ENCODE data around the gene ARL9. TPM values are rescaled to one million over a fixed set of nuclear protein-coding genes. Genes with fewer than 3 reads are reported as not detected.

ARL9 gene
- total and polyA plus RNA-seq, 2 donors = 0.23 to 0.32 TPM

DNA sequence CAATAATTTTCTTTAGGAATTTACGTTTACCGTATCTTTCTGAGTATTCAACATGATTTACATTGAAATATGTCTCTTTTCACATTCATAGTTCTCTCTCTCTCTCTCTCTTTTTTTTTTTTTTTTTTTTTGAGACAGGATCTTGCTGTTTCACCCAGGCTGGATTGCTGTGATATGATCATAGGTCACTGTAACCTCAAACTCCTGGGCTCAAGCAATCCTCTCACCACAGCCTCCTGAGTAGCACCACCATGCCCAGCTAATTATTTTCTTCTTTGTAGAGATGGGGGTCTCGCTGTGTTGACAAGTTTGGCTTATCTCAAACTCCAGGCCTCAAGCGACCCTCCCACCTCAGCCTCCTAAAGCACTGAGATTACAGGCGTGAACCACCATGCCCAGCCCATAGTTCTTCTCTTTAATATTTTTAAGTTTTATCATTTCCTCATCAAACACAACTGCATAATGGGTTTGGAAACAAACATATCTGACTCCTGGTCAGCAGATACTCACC lies 28.3 kb upstream of the ARL9 start:
- H3K36me3 ChIP-seq (ENCODE audit: insufficient read depth) = peaks cover 3% of the 10 kb centered on the region
- DNase-seq (ENCODE audit: extremely low spot score) = no peak
- H3K27ac ChIP-seq (ENCODE audit: low read depth) = no peak overlapping the region
- H3K4me1 ChIP-seq (ENCODE audit: insufficient read depth) = no peaks in the 10 kb centered on the region
- H3K4me3 ChIP-seq (ENCODE audit: low read depth, low read length) = no peak overlapping the region
- 96% methylated on average over 5 of the region's 5 CpGs for WGBS

DNA sequence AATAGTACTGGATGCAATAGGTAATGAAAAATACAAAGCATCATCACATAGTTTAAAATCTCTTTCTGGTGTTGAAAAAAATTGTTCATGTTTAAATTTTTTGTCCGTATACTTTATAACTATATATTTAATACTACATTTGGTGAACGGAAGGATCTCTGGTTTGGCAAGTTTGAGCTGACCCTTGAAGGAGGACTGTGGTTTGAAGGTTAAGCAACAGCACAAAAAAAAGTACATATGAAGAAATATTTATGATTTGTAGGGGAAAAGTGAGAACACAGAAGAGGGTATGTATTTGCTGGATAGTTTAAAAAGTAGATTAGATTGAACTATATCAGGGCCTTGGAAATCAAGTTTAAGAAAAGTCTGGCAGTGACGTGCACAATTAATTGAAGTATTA lies 24.9 kb upstream of the ARL9 start:
- H3K36me3 ChIP-seq (ENCODE audit: insufficient read depth) = peaks cover 1% of the 10 kb centered on the region
- no peak overlapping the region for H3K4me3 ChIP-seq (ENCODE audit: low read depth, low read length)
- H3K4me1 ChIP-seq (ENCODE audit: insufficient read depth) = no peaks in the 10 kb centered on the region
- H3K27ac ChIP-seq (ENCODE audit: low read depth) = no peak overlapping the region
- 91% methylated on average over 3 of the region's 3 CpGs for WGBS
- DNase-seq (ENCODE audit: extremely low spot score) = no peak

DNA sequence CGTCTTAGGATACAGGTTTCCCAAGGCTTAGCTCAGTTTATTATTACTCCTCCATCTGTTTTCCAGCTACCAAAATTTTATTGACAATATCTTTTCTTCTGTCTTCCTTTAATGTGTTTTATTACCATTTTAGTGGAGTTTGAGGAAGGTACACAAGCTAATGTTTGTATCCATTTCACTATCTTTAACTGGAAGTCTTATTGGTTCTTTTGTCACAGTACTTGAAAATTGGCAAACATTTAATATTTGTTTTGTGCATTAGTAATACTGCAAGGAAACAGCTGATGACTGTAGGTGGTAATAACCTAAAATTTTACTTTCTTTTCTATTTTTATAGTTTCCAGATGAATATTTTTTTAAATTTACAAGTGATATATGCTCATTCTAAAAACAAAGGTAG lies 9.3 kb upstream of the ARL9 start:
- Histone ChIP-seq H3K27ac (ENCODE audit: low read depth) (no peak overlapping the region), H3K4me3 (ENCODE audit: low read depth, low read length) (no peak overlapping the region), H3K4me1 (ENCODE audit: insufficient read depth) (no peaks in the 10 kb centered on the region), H3K36me3 (ENCODE audit: insufficient read depth) (peaks cover 5% of the 10 kb centered on the region)
- DNase-seq (ENCODE audit: extremely low spot score) = no peak
- WGBS = 97% methylated on average over 1 of the region's 1 CpG

DNA sequence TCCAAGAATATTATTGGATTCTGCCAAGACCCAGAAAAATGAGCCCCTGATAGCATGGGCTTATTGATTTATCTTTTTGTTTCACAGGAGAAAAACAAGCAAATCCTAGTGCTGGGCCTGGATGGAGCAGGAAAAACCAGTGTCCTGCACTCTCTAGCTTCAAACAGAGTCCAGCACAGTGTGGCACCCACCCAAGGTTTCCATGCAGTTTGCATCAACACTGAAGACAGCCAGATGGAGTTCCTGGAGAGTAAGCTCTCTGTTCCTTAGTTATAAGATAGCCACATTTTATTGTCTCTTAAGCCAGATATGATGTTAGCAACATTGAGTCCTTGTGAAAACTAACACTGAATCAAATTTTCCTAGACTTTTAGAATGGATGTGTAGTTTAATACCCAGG lies 5.5 kb downstream of the ARL9 start:
- DNase-seq (ENCODE audit: extremely low spot score) = peak; percentile 62
- H3K4me3 ChIP-seq (ENCODE audit: low read depth, low read length) = no peak overlapping the region
- no peaks in the 10 kb centered on the region for H3K36me3 ChIP-seq (ENCODE audit: insufficient read depth)
- no peaks in the 10 kb centered on the region for H3K4me1 ChIP-seq (ENCODE audit: insufficient read depth)
- no peak overlapping the region for H3K27ac ChIP-seq (ENCODE audit: low read depth)

DNA sequence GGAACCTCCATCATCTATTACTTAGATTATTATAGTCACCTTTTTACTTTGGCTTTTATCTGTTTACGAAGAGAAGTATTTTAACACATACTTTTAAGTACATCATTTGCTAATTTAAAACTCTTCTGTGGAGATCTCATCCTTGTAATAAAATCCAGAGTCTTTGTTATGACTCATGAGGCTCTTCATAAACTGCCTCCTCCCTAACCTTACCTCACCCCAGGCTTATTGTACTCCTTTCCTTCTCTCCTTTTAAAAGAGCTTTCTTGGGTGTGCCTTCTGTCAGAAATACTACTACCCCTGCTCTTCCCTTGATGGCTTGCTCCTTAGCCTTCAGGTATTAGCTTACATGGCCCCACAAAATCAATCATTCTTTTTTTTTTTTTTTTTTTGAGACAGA lies 6.6 kb downstream of the ARL9 start:
- 42% methylated on average over 1 of the region's 1 CpG for WGBS
- Histone ChIP-seq H3K4me1 (ENCODE audit: insufficient read depth) (no peaks in the 10 kb centered on the region), H3K36me3 (ENCODE audit: insufficient read depth) (no peaks in the 10 kb centered on the region), H3K4me3 (ENCODE audit: low read depth, low read length) (no peak overlapping the region), H3K27ac (ENCODE audit: low read depth) (no peak overlapping the region)
- no peak for DNase-seq (ENCODE audit: extremely low spot score)

DNA sequence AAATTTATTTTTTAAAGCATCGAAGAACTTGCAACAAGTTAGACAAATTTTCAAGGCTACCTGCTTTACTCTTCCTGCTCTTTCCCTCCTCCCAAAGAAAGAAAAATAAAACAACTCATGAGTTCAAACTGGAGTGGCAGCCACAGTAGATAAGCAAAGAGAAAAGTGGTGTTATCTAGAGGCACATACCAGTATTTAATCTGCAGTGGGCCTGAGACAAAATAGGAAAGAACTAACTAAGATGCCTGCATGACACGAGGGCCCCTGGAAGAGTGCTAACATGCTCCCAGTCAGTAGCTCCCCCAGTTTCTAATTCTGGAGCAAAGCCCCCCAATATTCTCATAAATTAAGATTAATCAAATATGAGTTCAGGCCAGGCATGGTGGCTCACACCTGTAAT lies 7.9 kb downstream of the ARL9 start:
- WGBS = 70% methylated on average over 2 of the region's 2 CpGs
- no peak overlapping the region for H3K4me3 ChIP-seq (ENCODE audit: low read depth, low read length)
- no peaks in the 10 kb centered on the region for H3K36me3 ChIP-seq (ENCODE audit: insufficient read depth)
- H3K4me1 ChIP-seq (ENCODE audit: insufficient read depth) = no peaks in the 10 kb centered on the region
- H3K27ac ChIP-seq (ENCODE audit: low read depth) = no peak overlapping the region
- DNase-seq (ENCODE audit: extremely low spot score) = no peak

DNA sequence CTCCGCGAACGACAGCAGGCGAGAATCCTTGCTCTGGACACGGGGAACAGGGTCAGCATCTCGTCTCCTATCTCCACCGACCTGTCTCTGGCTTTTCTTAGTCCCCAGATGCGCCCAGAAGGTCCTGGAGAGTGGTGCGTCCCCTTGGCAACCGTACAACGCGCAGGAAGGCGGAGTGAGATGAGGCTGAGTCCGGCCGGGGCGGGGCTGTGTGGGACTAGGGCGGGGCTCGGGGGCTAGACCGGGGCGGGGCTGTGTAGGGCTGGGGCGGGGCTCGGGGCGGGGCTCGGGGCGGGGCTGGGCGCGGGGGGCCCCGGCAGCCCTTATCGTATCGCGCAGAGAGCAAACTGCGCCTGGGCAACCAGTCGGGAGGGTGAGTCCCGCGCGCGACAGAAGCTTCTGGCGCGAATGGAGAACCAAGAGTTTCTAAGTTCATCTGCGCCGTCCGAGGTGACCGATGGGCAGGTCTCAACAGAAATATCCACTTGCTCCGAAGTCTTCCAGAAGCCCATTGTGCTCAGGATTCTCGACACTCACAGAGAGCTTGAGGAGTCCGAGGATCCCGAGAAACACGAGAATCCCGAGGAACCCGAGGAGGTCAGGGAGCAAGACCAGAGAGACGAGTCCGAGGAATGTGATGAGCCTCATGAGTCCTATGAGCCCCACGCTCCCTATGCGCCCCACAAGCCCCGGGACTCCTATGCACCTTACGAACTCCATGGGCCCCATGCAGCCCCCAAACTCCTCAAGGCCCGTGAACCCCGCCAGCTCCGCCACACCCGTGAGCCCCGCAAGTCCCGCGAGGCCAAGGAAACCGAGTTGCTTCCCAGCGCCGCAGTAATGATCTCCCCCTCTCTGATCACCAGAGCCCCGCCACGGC lies 24.9 kb downstream of the ARL9 start:
- Histone ChIP-seq H3K4me1 (ENCODE audit: insufficient read depth) (no peaks in the 10 kb centered on the region), H3K27ac (ENCODE audit: low read depth) (no peak overlapping the region), H3K4me3 (ENCODE audit: low read depth, low read length) (peak overlapping the region; percentile 32), H3K36me3 (ENCODE audit: insufficient read depth) (no peaks in the 10 kb centered on the region)
- peak; percentile 66 for DNase-seq (ENCODE audit: extremely low spot score)
- 2% methylated on average over 68 of the region's 68 CpGs for WGBS

DNA sequence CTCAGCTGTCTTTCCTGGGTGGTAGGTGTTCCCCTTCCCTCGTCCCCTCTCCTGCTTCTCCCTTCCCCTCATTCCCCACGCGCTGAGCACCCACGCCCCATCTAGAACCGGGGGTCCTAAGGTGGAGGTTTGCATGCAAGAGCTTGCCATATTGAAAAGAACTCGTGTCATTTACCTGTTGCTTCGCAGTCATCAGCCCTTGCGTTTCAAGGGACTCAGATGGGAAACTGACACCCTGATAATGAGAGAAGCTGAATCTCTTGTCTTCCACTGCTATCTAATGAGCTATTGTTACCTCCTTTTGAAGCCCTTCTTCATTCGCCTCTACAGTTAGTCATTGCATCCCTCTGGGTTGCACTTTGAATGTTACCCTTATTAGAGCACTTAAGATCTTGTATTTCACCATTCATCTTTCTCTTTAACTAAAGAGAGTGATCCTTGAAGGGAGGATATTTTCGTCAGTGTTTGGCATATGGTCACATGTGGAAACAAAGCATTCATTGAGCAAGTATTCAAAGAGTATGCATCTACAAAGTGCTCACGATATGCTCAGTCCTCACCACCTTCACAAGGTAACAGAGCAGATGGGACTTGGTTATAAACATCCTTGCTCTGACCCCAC lies 25.7 kb downstream of the ARL9 start:
- DNase-seq (ENCODE audit: extremely low spot score) = no peak
- WGBS = 36% methylated on average over 11 of the region's 11 CpGs
- Histone ChIP-seq H3K36me3 (ENCODE audit: insufficient read depth) (no peaks in the 10 kb centered on the region), H3K27ac (ENCODE audit: low read depth) (no peak overlapping the region), H3K4me1 (ENCODE audit: insufficient read depth) (no peaks in the 10 kb centered on the region), H3K4me3 (ENCODE audit: low read depth, low read length) (peak overlapping the region; percentile 32)

DNA sequence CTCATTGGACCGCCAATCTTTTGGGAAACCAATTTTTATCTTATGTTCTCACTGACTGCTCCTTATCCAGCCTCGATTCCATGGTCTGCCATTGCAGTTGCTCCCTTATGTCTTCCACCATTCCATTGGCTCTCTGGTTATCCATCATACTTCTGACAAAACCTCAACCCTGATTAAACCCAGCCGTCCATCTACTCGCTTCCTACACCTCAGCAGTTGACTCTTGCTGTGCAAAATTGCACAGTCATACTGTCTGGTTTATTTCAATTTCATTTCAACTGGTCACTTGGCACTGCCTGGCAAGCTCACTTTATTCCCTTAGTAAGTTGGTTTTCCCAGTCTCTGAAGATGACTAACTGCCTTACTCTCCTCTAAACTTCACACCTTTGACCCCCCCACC lies 26.2 kb downstream of the ARL9 start:
- Histone ChIP-seq H3K4me1 (ENCODE audit: insufficient read depth) (no peaks in the 10 kb centered on the region), H3K27ac (ENCODE audit: low read depth) (no peak overlapping the region), H3K4me3 (ENCODE audit: low read depth, low read length) (no peak overlapping the region), H3K36me3 (ENCODE audit: insufficient read depth) (no peaks in the 10 kb centered on the region)
- 80% methylated on average over 4 of the region's 4 CpGs for WGBS
- no peak for DNase-seq (ENCODE audit: extremely low spot score)

DNA sequence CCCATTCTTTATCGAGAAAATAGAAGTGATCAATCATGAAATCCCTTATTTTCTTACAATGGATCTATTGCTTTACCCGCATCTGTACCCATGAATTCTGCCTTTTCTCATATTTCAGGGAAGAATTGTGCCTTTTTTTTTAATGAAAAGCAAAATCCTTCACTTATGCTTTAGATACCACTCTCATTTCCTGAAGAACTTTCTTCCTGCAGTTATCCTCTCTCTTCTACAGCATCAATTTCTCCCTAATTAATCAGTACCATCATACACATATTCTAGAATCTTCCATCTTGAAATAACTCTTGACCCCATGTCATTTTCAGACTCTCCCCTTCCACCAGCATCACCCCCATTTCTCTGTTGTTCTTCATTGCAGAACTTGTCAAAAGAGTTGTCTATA lies 26.6 kb downstream of the ARL9 start:
- H3K27ac ChIP-seq (ENCODE audit: low read depth) = no peak overlapping the region
- WGBS = 94% methylated on average over 2 of the region's 2 CpGs
- H3K36me3 ChIP-seq (ENCODE audit: insufficient read depth) = no peaks in the 10 kb centered on the region
- H3K4me3 ChIP-seq (ENCODE audit: low read depth, low read length) = no peak overlapping the region
- H3K4me1 ChIP-seq (ENCODE audit: insufficient read depth) = no peaks in the 10 kb centered on the region
- no peak for DNase-seq (ENCODE audit: extremely low spot score)

DNA sequence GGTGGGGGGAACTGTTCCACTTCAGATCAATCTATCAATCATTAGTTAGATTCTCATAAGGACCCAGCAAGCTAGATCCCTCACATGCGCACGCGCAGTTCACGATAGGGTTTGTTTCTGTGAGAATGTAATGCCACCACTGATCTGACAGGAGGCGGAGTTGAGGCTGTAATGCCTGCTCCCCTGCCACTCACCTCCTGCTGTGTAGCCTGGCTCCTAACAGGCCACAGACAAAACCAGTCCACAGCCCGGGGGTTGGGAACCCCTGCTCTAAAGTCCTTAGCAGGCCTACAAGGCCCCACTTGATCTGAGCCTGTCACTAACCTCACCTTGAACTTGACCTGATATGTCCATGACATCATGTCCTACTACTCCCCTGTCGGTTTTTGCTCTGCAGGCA lies 30.3 kb downstream of the ARL9 start:
- Histone ChIP-seq H3K4me3 (ENCODE audit: low read depth, low read length) (no peak overlapping the region), H3K4me1 (ENCODE audit: insufficient read depth) (no peaks in the 10 kb centered on the region), H3K36me3 (ENCODE audit: insufficient read depth) (no peaks in the 10 kb centered on the region), H3K27ac (ENCODE audit: low read depth) (no peak overlapping the region)
- no peak for DNase-seq (ENCODE audit: extremely low spot score)
- 82% methylated on average over 7 of the region's 7 CpGs for whole genome bisulfite sequencing

DNA sequence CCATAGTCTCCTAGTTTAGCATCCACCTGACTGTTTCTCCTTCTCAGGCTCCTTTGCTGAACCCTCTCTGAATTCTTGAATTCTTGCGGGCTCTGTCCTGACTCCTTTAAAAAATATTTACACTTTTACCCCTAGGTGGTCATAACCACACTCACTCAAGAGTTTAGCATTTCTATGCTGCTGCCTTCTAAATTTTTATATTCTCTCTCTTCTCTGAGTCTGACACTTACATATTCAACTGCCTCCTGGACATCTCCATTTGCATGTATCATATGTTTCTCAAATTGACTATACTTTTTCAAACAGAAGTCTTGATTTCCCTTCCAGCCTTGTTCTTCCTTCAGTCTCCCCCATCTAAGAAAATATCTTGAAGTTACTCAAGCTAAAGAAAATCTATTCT lies 31.6 kb downstream of the ARL9 start:
- no peak for DNase-seq (ENCODE audit: extremely low spot score)
- WGBS = 95% methylated on average over 1 of the region's 1 CpG
- Histone ChIP-seq H3K4me3 (ENCODE audit: low read depth, low read length) (no peak overlapping the region), H3K36me3 (ENCODE audit: insufficient read depth) (no peaks in the 10 kb centered on the region), H3K27ac (ENCODE audit: low read depth) (no peak overlapping the region), H3K4me1 (ENCODE audit: insufficient read depth) (no peaks in the 10 kb centered on the region)

DNA sequence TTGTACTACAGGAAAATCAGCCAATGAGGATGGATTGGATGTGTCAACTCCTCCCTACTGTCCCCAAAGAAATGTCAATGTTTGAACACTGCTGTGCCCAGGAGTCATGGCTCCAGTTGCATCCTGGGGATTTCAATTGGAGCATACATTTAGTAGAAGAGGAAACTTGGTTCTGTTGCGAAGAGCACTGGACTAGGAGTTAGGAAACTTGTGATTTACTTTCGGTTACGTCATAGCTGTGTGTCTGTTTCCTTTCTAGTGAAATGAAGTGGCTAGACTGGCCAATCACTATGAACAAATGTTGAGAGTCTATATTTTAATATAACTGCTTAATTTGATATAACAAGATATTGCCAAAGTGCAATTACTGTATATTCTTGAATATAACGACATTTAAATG lies 35.2 kb downstream of the ARL9 start:
- H3K4me3 ChIP-seq (ENCODE audit: low read depth, low read length) = no peak overlapping the region
- no peak overlapping the region for H3K27ac ChIP-seq (ENCODE audit: low read depth)
- H3K36me3 ChIP-seq (ENCODE audit: insufficient read depth) = no peaks in the 10 kb centered on the region
- no peak for DNase-seq (ENCODE audit: extremely low spot score)
- H3K4me1 ChIP-seq (ENCODE audit: insufficient read depth) = no peaks in the 10 kb centered on the region
- WGBS = 94% methylated on average over 4 of the region's 4 CpGs

DNA sequence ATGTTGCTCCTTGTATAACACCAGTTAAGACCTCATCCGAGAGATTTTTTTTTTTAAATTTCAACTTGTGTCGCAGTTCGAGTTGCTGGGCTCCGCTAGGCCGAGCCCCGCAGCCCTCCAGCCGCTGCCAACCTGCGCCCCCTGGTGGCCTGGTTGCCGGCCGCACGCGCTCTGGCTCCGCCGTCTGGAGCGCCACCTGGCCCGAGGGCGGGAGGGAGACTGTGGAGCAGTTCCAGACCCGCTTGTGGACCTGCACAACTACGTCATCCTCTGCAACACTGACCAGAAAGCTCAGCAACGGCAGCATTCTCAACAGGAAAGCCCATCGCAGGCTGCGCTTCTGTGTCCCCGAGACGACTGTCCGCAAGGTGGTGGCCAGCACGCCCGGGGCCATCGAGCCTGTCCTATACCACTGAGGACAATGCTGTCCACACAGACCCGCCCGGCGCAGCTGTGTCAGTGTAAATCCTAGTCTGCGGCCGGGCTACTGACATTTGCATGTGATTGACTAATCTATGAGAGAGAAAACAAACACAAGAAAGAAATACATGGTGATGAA lies 39.1 kb downstream of the ARL9 start:
- Histone ChIP-seq H3K36me3 (ENCODE audit: insufficient read depth) (no peaks in the 10 kb centered on the region), H3K4me1 (ENCODE audit: insufficient read depth) (no peaks in the 10 kb centered on the region), H3K27ac (ENCODE audit: low read depth) (no peak overlapping the region), H3K4me3 (ENCODE audit: low read depth, low read length) (peak overlapping the region; percentile 25)
- DNase-seq (ENCODE audit: extremely low spot score) = peak; percentile 52
- WGBS = 3% methylated on average over 33 of the region's 33 CpGs
